ENCODE data around the gene THOC1.

DNA sequence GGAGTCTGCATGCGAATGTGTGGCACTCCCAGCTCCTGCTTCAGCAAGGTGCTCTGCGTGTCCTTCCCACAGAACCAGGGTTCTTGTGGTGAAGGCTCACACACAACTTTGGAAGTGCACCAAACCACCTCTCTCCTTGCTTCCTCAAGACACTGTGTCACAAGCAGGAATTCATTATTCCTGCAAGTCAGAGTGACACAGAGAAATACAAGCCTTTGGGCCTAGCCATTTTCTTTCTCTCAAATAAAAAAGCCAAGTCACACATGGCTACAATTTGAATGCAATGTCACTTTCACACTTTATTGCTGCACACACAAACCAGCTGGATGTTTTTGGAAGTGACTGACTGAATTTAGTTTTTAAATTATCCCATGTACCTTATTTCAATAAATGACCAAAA is 30.1 kb upstream of the THOC1 start:
- TF ChIP-seq GATA2 (IDR thresholded peaks at IDR 0.05; ENCODE audit: low read depth, low read length) (no peak), GATA3 (IDR thresholded peaks at IDR 0.05; ENCODE audit: low read depth, low read length) (no peak)
